Measurements from ENCODE around the gene ACSL1.

The ACSL1 gene

GRCh38 chr4:184728858-184729257, 96.9 kb downstream of the ACSL1 start:
- H2BK5ac ChIP-seq (ENCODE audit: low read depth, low read length, poor library complexity, severe bottlenecking), result no peak overlapping the region
- no peak overlapping the region for H3K14ac ChIP-seq (ENCODE audit: low read length in 2 of 2)
- 100% methylated on average over 2 of the region's 2 CpGs for WGBS
- H2AK5ac ChIP-seq (ENCODE audit: low read length, severe bottlenecking), result no peak overlapping the region
- no peak overlapping the region for H3K4ac ChIP-seq (ENCODE audit: low read depth in 1 of 2, low read length in 2 of 2)
- H2BK12ac ChIP-seq (ENCODE audit: low read length in 2 of 2), result no peak overlapping the region
- H3K9ac ChIP-seq (ENCODE audit: low read length), result no peak overlapping the region
- H3K18ac ChIP-seq (ENCODE audit: low read depth in 1 of 2, low read length in 2 of 2), result no peak overlapping the region
- no peaks in the 10 kb centered on the region for H3K27me3 ChIP-seq (ENCODE audit: control insufficient read depth in 1 of 2, insufficient read depth in 1 of 2, low read length in 2 of 2)
- H3K27ac ChIP-seq (ENCODE audit: low read length, poor library complexity, severe bottlenecking), result no peak overlapping the region
- H4K91ac ChIP-seq (ENCODE audit: low read length), result no peak overlapping the region
- no peak overlapping the region for H2BK15ac ChIP-seq (ENCODE audit: low read depth, poor library complexity, severe bottlenecking)
- peaks cover 20% of the 10 kb centered on the region for H3K79me1 ChIP-seq (replicated peaks; ENCODE audit: low read length, poor library complexity, severe bottlenecking)
- no peak overlapping the region for H2AFZ ChIP-seq (ENCODE audit: low read depth, low read length)
- H3K23ac ChIP-seq (ENCODE audit: low read length in 2 of 2), result no peak overlapping the region
- no peak overlapping the region for H2BK120ac ChIP-seq (ENCODE audit: low read depth, low read length)
- H3K4me3 ChIP-seq (ENCODE audit: insufficient read depth in 1 of 2, low read depth in 1 of 2, low read length in 2 of 2), result no peak overlapping the region
- H3K4me2 ChIP-seq (ENCODE audit: low read length, poor library complexity, severe bottlenecking), result no peak overlapping the region
- H4K8ac ChIP-seq (ENCODE audit: low read length), result no peak overlapping the region
- H3K36me3 ChIP-seq (ENCODE audit: control insufficient read depth in 1 of 2, insufficient read depth in 2 of 2, low read depth in 1 of 2, low read length in 2 of 2), result peaks cover 2 to 5% of the 10 kb centered on the region in 2 experiments
- H3K4me1 ChIP-seq (ENCODE audit: control insufficient read depth, insufficient read depth, low read depth, low read length), result peaks cover 5% of the 10 kb centered on the region
- no peaks in the 10 kb centered on the region for H3K9me3 ChIP-seq (ENCODE audit: control insufficient read depth, low read length)
- DNase-seq, result no peak

GRCh38 chr4:184727430-184727829, 98.3 kb downstream of the ACSL1 start:
- H3K14ac ChIP-seq (ENCODE audit: low read length in 2 of 2), result no peak overlapping the region
- no peak overlapping the region for H2BK15ac ChIP-seq (ENCODE audit: low read depth, poor library complexity, severe bottlenecking)
- H3K9me3 ChIP-seq (ENCODE audit: control insufficient read depth, low read length), result no peaks in the 10 kb centered on the region
- DNase-seq, result no peak
- 100% methylated on average over 3 of the region's 3 CpGs for WGBS
- no peak overlapping the region for H4K8ac ChIP-seq (ENCODE audit: low read length)
- no peak overlapping the region for H3K18ac ChIP-seq (ENCODE audit: low read depth in 1 of 2, low read length in 2 of 2)
- H3K23ac ChIP-seq (ENCODE audit: low read length in 2 of 2), result no peak overlapping the region
- H3K4ac ChIP-seq (ENCODE audit: low read depth in 1 of 2, low read length in 2 of 2), result no peak overlapping the region
- no peak overlapping the region for H3K9ac ChIP-seq (ENCODE audit: low read length)
- H3K4me2 ChIP-seq (ENCODE audit: low read length, poor library complexity, severe bottlenecking), result no peak overlapping the region
- H3K36me3 ChIP-seq (ENCODE audit: control insufficient read depth in 1 of 2, insufficient read depth in 2 of 2, low read depth in 1 of 2, low read length in 2 of 2), result peaks cover 2 to 7% of the 10 kb centered on the region in 2 experiments
- no peak overlapping the region for H3K27ac ChIP-seq (ENCODE audit: low read length, poor library complexity, severe bottlenecking)
- H2BK120ac ChIP-seq (ENCODE audit: low read depth, low read length), result no peak overlapping the region
- no peaks in the 10 kb centered on the region for H3K27me3 ChIP-seq (ENCODE audit: control insufficient read depth in 1 of 2, insufficient read depth in 1 of 2, low read length in 2 of 2)
- no peak overlapping the region for H2AFZ ChIP-seq (ENCODE audit: low read depth, low read length)
- no peak overlapping the region for H2AK5ac ChIP-seq (ENCODE audit: low read length, severe bottlenecking)
- no peak overlapping the region for H2BK5ac ChIP-seq (ENCODE audit: low read depth, low read length, poor library complexity, severe bottlenecking)
- H3K4me3 ChIP-seq (ENCODE audit: insufficient read depth in 1 of 2, low read depth in 1 of 2, low read length in 2 of 2), result no peak overlapping the region
- peaks cover 2% of the 10 kb centered on the region for H3K4me1 ChIP-seq (ENCODE audit: control insufficient read depth, insufficient read depth, low read depth, low read length)
- H4K91ac ChIP-seq (ENCODE audit: low read length), result no peak overlapping the region
- peaks cover 18% of the 10 kb centered on the region for H3K79me1 ChIP-seq (replicated peaks; ENCODE audit: low read length, poor library complexity, severe bottlenecking)
- H2BK12ac ChIP-seq (ENCODE audit: low read length in 2 of 2), result no peak overlapping the region

- Histone ChIP-seq H3K23ac (ENCODE audit: low read length in 2 of 2) (no peak overlapping the region), H4K91ac (ENCODE audit: low read length) (no peak overlapping the region), H3K4ac (ENCODE audit: low read depth in 1 of 2, low read length in 2 of 2) (no peak overlapping the region), H2BK5ac (ENCODE audit: low read depth, low read length, poor library complexity, severe bottlenecking) (no peak overlapping the region), H2BK120ac (ENCODE audit: low read depth, low read length) (no peak overlapping the region), H3K18ac (ENCODE audit: low read depth in 1 of 2, low read length in 2 of 2) (no peak overlapping the region), H2AFZ (ENCODE audit: low read depth, low read length) (no peak overlapping the region), H3K4me3 (ENCODE audit: insufficient read depth in 1 of 2, low read depth in 1 of 2, low read length in 2 of 2) (no peak overlapping the region), H3K4me2 (ENCODE audit: low read length, poor library complexity, severe bottlenecking) (no peak overlapping the region), H2AK5ac (ENCODE audit: low read length, severe bottlenecking) (no peak overlapping the region), H3K36me3 (ENCODE audit: control insufficient read depth in 1 of 2, insufficient read depth in 2 of 2, low read depth in 1 of 2, low read length in 2 of 2) (peaks cover 7 to 13% of the 10 kb centered on the region in 2 experiments), H3K9ac (ENCODE audit: low read length) (no peak overlapping the region), H3K4me1 (ENCODE audit: control insufficient read depth, insufficient read depth, low read depth, low read length) (no peaks in the 10 kb centered on the region), H2BK15ac (ENCODE audit: low read depth, poor library complexity, severe bottlenecking) (no peak overlapping the region), H3K14ac (ENCODE audit: low read length in 2 of 2) (no peak overlapping the region), H3K9me3 (ENCODE audit: control insufficient read depth, low read length) (peaks cover 5% of the 10 kb centered on the region), H3K27ac (ENCODE audit: low read length, poor library complexity, severe bottlenecking) (no peak overlapping the region), H4K8ac (ENCODE audit: low read length) (no peak overlapping the region), H3K79me1 (replicated peaks; ENCODE audit: low read length, poor library complexity, severe bottlenecking) (peaks cover 21% of the 10 kb centered on the region), H2BK12ac (ENCODE audit: low read length in 2 of 2) (no peak overlapping the region), H3K27me3 (ENCODE audit: control insufficient read depth in 1 of 2, insufficient read depth in 1 of 2, low read length in 2 of 2) (no peaks in the 10 kb centered on the region)
- WGBS, result 100% methylated on average over 1 of the region's 1 CpG
- no peak for DNase-seq
Measured at GRCh38 chr4:184722798-184723197, 103.0 kb downstream of the ACSL1 start.

GRCh38 chr4:184721254-184721653, 104.5 kb downstream of the ACSL1 start:
- no peaks in the 10 kb centered on the region for H3K27me3 ChIP-seq (ENCODE audit: control insufficient read depth in 1 of 2, insufficient read depth in 1 of 2, low read length in 2 of 2)
- H3K27ac ChIP-seq (ENCODE audit: low read length, poor library complexity, severe bottlenecking), result no peak overlapping the region
- H4K91ac ChIP-seq (ENCODE audit: low read length), result no peak overlapping the region
- H2BK15ac ChIP-seq (ENCODE audit: low read depth, poor library complexity, severe bottlenecking), result no peak overlapping the region
- H3K9ac ChIP-seq (ENCODE audit: low read length), result no peak overlapping the region
- no peak overlapping the region for H3K4ac ChIP-seq (ENCODE audit: low read depth in 1 of 2, low read length in 2 of 2)
- no peak for DNase-seq
- no peak overlapping the region for H2BK5ac ChIP-seq (ENCODE audit: low read depth, low read length, poor library complexity, severe bottlenecking)
- peaks cover 19% of the 10 kb centered on the region for H3K79me1 ChIP-seq (replicated peaks; ENCODE audit: low read length, poor library complexity, severe bottlenecking)
- no peak overlapping the region for H4K8ac ChIP-seq (ENCODE audit: low read length)
- H3K4me1 ChIP-seq (ENCODE audit: control insufficient read depth, insufficient read depth, low read depth, low read length), result no peaks in the 10 kb centered on the region
- peaks cover 7 to 13% of the 10 kb centered on the region in 2 experiments for H3K36me3 ChIP-seq (ENCODE audit: control insufficient read depth in 1 of 2, insufficient read depth in 2 of 2, low read depth in 1 of 2, low read length in 2 of 2)
- H3K4me3 ChIP-seq (ENCODE audit: insufficient read depth in 1 of 2, low read depth in 1 of 2, low read length in 2 of 2), result no peak overlapping the region
- H3K18ac ChIP-seq (ENCODE audit: low read depth in 1 of 2, low read length in 2 of 2), result no peak overlapping the region
- H2BK120ac ChIP-seq (ENCODE audit: low read depth, low read length), result no peak overlapping the region
- H2AK5ac ChIP-seq (ENCODE audit: low read length, severe bottlenecking), result no peak overlapping the region
- H3K23ac ChIP-seq (ENCODE audit: low read length in 2 of 2), result no peak overlapping the region
- no peak overlapping the region for H3K4me2 ChIP-seq (ENCODE audit: low read length, poor library complexity, severe bottlenecking)
- peaks cover 5% of the 10 kb centered on the region for H3K9me3 ChIP-seq (ENCODE audit: control insufficient read depth, low read length)
- H3K14ac ChIP-seq (ENCODE audit: low read length in 2 of 2), result no peak overlapping the region
- H2AFZ ChIP-seq (ENCODE audit: low read depth, low read length), result no peak overlapping the region
- no peak overlapping the region for H2BK12ac ChIP-seq (ENCODE audit: low read length in 2 of 2)

Data from mesenchymal stem cell (in vitro differentiated cells and primary cell).